T-helper 9 cell (primary cell): ENCODE measurements around the gene SURF2.
"Not testable (repeated sequence)": the region's sequence is repeated elsewhere in the genome, so short reads cannot be mapped to it uniquely, and the experiment has no call there.

Source experiments
- DNase-seq: peaks from one replicate; pipeline ENCODE4 v3.0.0-alpha.2; 2020

SURF2 gene

DNA sequence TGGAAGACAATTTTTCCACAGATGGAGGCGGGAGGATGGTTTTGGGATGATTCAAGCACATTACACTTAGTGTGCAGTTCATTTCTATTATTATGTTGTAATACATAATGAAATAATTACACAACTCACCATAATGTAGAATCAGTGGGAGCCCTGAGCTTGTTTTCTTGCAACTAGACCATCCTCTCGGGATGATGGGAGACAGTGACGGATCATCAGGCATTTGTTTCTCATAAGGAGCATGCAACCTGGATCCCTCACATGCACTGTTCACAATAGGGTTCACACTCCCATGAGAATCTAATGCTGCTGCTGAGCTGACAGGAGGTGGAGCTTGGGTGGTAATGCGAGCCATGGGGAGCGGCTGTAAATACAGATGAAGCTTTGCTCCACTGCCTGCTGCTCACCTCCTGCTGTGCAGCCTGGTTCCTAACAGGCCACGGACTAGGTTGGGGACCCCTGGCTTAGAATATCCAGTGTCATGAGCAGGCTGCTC lies 21.4 kb downstream of the SURF2 start:
- no peak for DNase-seq

DNA sequence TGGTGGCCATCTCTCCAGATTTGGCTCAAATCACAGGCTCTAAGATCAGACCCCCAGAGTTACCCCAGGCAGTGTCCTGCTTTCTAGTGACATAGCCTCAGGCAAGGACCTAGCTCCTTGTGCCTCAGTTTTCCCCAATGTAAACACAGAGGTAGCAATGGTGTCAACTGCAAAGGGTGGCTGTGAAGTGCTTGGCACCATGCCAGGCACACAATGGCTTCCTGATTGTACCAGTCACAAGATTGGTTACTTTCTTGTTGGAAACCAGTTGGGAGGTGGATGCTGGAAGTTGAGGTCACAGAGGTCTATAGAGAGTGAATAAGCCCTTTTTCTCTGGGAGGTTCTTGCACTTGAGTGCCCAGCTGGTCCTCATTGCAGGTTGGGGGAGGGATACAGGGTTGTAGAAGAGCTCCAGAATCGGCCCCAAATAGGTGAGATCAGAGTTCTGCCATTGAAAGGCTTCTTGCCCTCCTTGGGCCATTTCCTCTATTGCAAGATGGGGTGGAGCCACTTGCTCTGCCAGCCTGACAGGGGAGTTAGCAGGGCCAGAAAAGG lies 22.1 kb downstream of the SURF2 start:
- no peak for DNase-seq

DNA sequence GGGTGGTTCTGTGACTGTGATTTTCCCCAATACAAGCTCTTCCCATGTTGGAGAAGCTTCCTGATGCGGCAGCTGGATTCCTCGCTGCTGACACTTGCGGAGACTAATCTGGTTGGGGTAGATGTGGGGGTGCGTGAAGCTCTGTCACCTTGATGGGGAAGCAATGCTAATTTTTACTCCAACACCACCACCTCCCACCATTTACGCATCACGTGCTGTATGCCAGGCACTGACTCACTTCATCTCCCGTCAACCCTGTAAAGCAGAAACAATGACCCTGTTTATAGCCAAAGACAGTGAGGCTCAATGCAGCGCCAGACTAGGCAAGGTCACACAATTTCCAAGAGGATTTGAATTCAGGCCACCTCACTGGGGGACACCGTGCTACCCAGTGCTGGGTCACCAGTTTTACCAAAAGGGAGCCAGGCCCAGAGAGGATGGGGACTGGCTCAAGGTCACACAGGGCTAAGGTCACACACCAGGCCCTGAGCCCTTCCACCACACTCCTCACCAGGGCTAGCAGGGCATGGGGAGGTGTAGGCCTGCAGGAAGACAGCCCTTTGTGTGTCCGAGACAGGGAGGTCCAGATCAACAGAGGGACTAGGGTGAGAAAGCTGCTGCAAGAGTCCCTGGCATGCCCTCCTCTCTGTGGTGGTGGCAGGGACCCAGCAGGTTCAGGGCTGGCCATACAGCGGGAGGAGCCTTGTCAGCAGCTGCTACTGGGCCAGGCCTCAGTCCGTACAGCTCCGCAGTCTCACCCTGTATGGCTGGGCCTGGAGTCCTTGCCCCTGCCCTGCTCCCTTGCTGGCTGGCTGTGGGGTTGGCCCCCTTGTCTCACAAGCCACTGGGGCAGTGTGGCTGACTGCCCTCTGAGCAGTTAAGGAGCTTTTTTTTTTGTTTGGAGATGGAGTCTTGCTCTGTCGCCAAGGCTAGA lies 23.1 kb downstream of the SURF2 start:
- DNase-seq, result no peak

DNA sequence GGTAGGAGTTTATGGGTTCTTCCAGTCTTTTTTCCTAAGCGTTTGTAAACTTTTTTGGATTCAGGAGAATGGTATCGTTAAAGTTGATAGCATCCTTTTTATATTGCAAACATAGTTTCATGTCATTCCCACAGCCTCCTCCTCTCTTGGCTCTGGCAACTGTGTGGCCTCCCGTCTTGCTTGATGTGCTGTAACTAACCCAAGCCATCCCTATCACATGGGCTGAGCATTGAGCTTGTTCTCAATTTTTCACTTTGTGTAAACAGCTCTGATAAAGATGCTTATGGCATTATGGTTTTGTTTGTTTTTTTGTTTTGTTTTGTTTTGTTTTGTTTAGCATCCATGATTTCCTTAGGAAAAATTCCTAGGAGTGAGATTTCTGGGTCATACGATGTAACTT lies 24.4 kb downstream of the SURF2 start:
- DNase-seq, result no peak

DNA sequence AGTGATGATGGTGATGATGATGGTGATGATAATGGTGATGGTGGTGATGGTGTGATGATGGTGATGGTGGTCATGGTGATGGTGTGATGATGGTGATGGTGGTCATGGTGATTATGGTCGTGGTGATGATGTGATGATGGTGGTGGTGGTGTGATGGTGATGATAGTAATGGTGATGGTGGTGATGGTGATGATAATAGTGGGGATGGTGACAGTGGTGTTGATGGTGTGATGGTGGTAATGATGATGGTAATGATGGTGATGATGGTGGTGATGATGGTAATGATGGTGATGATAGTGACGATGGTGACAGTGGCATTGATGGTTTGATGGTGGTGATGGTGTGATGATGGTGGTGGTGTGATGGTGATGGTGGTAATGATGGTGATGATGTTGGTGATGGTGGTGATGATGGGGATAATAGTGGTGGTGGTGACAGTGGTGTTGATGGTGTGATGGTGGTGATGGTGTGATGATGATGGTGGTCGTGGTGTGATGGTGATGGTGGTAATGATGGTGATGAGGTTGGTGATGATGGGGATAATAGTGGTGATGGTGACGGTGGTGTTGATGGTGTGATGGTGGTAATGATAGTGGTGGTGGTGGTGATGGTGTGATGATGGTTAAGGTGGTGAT lies 26.3 kb downstream of the SURF2 start:
- DNase-seq, result no peak

DNA sequence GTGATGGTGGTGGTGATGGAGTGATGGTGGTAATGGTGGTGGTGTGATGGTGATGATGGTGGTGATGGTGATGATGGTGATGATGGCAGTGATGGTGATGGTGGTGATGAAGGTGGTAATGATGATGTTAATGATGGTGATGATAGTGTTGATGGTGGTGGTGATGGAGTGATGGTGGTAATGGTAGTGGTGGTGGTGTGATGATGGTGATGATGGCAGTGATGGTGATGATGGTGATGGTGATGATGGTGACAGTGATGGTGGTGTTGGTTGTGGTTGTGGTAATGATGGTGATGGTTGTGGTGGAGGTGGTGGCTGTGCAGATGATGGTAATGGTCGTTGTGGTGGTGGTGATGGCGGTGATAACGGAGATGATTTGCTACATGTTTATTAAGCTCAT lies 27.1 kb downstream of the SURF2 start:
- DNase-seq, result no peak

DNA sequence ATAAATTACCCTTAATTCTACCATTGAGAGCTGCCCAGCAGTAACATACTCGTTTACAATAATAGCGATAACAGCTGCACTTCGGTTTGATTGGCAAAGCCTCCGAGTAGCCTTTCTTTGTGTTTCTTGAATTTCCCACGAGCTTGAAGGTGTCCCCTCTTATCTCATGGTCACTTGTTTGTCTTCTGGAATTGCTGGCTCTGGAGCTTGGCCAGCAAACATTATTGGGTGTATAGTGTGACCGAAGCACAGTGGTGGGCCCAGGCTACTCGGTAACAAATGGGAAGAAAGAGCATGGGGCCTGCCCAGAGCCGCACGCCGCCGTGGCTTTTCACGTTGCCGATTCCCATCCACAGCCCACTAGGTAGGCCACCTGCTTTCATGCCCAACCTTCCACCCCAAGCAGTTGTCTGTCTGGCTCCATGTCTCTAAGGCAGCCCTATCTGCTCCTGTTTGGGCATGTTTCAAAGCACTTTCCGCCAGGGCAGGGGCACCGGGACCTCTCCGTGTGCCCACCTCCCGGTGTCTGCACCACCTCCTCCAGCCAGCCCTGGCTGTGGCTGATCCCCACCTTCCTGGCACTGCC lies 28.5 kb downstream of the SURF2 start:
- no peak for DNase-seq

DNA sequence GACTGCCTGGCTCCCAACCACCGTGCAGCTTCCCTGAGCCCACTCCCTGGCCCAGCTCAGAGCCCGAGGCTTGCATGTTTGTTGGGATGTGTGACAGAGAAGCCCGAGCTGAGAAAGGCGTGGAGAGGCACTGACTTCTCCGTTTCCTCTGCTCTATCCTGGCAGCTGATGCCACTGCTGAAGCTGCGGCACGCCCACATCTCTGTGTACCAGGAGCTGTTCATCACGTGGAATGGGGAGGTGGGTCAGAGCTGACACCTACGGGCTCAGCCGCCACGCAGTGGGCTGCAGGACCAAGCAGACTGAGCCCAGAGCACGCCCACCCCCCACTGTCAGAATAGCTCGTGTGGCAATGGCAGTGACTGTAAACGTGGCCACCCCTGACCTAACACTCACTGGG lies 29.1 kb downstream of the SURF2 start:
- DNase-seq, result no peak

DNA sequence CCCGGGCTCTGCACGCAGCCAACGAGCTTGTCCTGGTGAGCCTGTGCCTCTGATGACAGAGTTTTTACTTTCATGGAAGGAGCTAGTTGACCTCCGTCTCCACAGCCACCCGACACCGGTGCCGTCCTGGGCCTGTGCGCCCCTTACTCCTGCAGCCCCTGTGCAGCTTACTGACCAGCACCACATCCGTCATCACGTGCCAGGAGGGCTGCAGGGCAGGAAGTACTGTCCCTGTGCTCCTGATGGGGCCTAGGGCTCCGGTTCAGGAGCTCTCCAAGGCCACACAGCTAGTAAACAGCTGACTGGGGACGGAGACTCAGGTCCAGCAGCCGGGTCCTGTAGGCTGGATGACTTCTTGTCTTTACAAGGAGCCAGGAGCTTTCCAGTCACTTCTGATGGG lies 30.0 kb downstream of the SURF2 start:
- no peak for DNase-seq

DNA sequence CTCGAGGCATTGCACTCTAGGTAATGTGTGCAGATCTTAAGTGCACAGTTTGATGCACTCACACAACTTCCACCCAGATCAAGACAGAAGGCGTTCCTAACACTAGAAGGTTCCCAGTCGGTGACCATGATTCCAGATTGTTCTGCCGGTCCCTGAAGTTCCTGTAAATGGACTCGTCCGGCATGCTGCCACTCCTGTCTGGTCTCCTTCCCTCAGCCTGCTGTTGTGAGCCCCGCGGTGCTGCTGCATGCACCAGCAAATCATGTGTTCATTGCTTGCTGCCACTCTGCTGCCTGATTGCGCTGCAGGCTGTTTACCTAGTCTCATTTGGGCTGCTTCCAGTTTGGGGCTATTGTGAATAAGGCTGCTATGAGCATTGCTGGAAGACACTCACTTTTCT lies 31.3 kb downstream of the SURF2 start:
- no peak for DNase-seq

DNA sequence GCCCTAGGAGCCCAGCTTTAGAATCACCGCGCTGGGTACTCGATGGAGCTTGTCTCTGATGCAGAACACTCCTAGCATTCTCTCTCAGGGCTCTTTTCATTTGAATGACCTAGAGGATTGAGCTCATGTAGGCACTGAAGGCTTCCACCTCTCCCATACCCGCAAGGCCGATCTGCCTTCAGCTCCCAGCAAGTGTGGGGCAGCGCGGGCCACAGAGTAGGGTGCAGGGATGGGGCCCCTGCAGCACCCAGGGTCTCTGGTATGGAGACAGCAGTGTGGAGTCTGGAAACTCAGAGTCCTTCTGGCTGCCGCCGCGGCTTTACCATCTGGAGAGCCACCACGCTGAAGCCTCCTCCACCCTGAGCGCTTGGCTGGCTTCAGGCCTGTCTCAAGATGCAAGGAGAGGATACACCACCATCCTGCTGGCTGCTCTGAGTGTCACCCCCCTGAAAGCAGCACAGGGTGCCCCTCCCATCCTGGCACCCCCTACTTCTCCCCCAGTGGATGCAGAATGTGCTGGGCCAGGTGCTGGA lies 32.7 kb downstream of the SURF2 start:
- DNase-seq, result no peak

DNA sequence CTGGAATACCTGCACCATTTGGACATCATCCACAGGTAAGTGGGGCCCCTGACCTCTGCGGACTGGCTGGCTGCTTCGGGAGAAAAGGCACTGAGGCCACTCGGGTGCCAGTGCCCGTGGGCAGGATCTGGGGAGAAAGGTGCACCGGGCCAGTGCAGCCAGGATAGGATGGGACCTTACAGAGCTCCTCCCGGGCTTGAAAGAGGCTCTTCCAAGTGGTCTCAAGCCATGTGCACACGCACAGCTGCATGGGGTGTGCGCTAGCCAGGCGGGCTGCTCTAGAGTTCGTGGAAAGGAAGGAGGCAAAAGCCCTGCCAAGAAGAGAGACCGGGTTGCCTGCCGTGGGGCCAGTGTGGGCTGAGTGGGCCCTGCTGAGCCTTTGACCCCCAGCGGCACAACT lies 33.2 kb downstream of the SURF2 start:
- no peak for DNase-seq

DNA sequence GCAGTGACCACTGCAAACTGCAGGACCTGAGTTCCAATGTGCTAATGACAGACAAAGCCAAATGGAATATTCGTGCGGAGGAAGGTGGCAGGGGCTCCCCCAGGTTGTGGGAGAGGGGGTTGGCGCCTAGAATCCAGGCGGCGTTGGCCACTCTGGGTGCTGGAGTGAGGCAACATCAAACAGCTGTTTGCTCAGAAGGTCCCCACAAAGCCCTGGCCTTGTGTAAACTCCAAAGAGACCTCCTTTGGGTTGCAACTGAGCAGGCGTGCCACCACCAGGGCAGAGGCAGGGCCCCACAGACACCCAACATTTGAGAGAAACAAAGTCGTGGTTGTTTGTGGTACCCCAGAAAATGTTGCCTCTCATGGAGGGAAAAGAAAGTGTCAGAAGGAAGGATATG lies 34.4 kb downstream of the SURF2 start:
- DNase-seq, result no peak

DNA sequence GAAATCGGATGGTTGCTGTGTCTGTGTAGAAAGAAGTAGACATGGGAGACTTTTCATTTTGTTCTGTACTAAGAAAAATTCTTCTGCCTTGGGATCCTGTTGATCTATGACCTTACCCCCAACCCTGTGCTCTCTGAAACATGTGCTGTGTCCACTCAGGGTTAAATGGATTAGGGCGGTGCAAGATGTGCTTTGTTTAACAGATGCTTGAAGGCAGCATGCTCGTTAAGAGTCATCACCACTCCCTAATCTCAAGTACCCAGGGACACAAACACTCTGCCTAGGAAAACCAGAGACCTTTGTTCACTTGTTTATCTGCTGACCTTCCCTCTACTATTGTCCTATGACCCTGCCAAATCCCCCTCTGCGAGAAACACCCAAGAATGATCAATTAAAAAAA lies 35.1 kb downstream of the SURF2 start:
- DNase-seq, result not testable (repeated sequence)

DNA sequence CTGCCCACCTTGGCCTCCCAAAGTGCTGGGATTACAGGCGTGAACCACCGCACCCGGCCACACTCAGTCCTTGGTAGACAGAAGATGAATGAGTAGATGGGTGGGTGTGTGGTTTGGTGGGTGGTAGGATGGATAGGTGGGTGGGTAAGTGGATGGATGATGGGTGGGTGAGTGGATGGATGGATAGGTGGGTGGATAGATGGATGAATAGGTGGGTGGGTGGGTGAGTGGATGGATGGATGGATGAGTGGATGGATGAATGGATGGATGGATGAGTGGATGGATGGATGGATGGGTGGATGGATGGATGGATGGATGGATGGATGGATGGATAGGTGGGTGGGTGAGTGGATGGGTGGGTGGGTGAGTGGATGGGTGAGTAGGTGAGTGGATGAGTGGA lies 36.0 kb downstream of the SURF2 start:
- not testable (repeated sequence) for DNase-seq

DNA sequence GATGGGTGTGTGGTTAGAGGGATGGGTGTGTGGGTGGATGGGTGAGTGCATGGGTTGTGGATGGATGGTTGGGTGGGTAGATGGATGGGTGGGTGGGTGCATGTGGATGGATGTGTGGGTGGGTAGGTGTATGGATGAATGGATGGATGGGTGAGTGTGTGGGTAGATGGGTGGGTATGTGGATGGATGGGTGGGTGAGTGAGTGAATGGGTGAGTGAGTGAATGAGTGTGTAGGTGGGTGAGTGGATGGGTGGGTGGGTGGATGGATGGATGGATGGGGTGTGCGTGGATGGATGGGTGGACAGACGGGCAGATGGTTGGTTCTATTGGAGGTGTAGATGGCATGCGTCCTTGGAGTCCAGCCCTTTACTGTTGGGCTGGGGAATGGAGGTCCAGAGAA lies 37.0 kb downstream of the SURF2 start:
- DNase-seq, result no peak

DNA sequence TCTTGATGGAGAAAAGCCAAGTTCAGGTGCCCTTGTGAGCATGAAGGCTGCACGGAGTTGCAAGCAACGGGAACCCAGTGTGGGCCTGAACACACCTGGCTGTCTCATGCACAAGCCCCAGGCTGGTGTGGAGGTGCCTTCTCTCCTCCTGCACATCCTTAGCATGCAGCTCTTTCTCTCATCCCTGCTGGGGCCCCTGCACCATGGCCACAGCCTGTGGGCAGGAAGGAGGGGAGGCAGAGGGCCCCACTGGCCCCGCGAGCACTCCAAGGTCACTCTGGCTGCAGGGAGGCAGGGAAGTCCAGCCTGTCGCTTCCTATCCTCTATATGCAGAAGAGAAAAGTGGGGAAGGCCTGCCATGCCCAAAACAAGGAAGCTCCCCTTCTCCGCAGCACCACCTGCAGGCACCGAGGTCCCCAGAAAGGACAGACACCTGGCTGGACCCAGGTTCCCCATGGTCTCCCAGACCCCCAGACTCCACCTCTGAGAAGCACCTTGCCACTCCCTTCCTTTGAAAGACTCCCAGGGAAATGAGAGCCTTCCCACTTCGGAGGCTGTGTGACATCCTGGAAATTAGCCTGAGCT lies 38.4 kb downstream of the SURF2 start:
- DNase-seq, result no peak

DNA sequence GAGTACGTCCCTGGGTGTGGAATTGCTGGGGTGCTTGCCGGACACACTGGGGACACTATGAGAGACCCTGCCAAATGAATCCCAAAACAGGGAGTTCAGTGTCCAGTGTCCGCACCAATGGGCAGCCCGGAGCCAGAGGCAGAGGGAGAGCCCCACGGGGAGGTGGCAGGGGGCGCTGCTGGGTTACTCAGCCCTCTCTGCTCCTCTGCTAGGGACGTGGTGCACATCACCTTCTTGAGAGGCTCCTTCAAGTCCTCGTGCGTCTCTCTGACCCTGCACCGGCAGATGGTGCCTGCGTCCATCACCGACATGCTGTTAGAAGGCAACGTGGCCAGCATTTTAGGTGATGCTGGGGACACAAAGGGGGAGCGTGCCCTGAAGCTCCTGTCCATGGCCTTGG lies 40.6 kb downstream of the SURF2 start:
- no peak for DNase-seq

DNA sequence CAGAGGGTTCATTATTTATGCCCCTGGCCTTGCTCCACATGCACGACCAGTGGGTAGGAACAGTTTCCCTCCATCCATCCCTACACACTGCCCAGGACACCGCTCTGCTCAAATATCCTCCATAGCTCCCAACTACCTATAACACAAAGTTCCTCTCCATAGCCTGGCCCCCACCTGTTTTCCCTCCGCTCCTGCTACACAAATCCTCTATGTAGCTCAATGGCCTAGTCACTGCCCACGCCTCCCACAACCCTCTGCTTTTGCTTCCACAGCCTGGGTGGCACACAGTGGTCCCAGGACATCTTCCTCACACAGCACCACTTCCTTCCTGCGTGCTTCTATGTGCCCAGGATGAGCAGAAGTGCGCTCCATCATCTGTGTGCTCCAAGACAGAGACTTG lies 41.0 kb downstream of the SURF2 start:
- DNase-seq, result no peak

DNA sequence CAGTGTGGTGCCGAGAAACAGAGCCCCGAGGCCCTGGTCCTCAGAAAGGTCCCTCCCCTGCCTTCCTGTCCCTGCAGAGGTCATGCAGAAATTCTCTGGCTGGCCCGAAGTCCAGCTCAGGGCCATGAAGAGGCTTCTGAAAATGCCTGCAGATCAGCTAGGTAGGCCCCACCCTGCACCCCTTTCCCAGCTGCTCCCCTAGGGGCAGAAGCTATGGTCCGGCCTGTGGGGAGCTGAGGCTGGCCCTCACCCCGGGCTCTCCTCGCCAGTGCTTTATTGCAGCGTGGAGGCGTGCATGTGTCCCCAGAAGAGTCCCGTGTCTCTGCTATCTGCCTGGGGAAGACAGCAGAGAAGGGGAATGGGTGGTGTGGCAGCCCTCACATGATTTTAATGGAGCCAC lies 41.5 kb downstream of the SURF2 start:
- no peak for DNase-seq

DNA sequence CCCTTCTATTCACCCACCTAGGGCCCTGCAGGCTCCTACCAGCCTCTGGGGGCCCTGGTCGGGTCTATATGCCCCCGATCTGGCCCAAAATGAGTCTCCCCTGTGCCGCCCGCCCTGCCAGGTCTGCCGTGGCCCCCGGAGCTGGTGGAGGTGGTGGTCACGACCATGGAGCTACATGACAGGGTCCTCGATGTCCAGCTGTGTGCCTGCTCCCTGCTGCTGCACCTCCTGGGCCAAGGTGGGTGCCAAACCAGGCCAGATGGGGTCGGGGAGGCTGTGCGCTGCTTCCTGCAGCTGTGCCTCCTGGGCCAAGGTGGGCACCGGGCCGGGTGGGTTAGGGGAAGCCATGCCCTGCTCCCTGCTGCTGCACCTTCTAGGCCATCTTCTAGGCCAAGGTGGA lies 43.9 kb downstream of the SURF2 start:
- no peak for DNase-seq

DNA sequence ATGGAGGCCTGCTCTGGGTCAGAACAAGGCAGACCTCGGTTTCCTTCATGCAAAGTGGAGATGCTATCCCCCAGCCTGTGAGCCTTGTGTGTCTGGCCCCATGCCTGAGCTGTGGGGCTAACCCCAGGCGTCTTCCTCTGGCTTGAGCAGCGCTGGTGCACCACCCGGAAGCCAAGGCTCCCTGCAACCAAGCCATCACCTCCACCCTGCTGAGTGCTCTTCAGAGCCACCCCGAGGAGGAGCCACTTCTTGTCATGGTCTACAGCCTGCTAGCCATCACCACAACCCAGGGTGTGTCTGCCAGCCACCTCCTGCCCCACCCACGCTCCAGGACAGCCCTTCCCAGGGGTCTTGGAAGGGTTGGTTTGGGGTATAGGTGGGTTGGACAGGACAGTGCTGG lies 45.2 kb downstream of the SURF2 start:
- DNase-seq, result no peak

DNA sequence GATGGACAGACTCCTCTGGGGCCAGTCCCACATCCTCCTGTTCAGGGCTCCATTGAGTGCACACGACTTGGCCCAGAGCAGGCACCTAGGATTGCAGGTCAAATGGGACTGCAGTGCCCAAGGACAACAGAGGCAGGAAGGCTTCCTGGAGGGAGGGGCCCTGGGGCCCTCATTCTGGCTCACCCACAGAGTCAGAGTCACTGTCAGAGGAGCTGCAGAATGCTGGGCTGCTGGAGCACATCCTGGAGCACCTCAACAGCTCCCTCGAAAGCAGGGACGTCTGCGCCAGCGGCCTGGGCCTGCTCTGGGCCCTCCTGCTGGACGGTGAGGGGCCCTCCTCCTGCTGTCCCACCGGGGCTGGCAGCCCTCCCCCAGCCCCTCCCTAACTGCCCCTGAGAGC lies 46.3 kb downstream of the SURF2 start:
- DNase-seq, result no peak
